Measurements from ENCODE around the gene IFIT2. TPM values are rescaled to one million over a fixed set of nuclear protein-coding genes. Genes with fewer than 3 reads are reported as not detected.
"Not testable (repeated sequence)": the region's sequence is repeated elsewhere in the genome, so short reads cannot be mapped to it uniquely, and the experiment has no call there.

IFIT2 gene
- polyA plus RNA-seq, 3 donors: 9.7 to 25.2 (median 15.5) TPM

DNA sequence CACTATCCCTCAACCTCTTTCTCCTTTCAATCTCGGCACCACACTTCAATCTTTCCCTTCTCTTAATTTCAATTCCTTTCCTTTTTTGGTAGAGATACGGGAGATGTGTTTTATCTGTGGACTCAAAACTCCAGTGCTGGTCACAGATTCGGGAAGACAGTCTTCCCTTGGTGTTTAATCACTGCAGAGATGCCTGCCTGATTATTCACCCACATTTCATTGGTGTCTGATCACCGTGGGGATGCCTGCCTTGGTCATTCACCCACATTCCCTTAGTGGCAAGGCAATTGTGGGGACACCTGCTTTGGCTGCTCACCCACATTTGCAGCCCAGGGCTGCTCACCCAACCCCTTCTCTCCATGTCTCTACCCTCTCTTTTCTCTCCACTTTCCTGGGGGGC is 16.5 kb upstream of the IFIT2 start:
- H3K27ac Mint-ChIP-seq; H3K9me3 ChIP-seq (replicated peaks in 1 of 2; ENCODE audit: control insufficient read depth in 1 of 2, insufficient read depth in 1 of 2, low read length in 2 of 2); H3K9me3 Mint-ChIP-seq; H3K79me2 ChIP-seq (ENCODE audit: insufficient read depth, low read length); H3K4me3 ChIP-seq (replicated peaks in 1 of 3; ENCODE audit: low read depth in 2 of 3, low read length in 3 of 3); H3K4me1 ChIP-seq (ENCODE audit: control insufficient read depth in 1 of 2, insufficient read depth in 2 of 2, low read length in 2 of 2); intact Hi-C loops (cut with micrococcal nuclease); H4K20me1 ChIP-seq (ENCODE audit: insufficient read depth, low read length); H2AFZ ChIP-seq (ENCODE audit: insufficient read depth, low read depth, low read length, poor library complexity, severe bottlenecking); H3K27ac ChIP-seq (ENCODE audit: low read depth in 1 of 2, low read length in 2 of 2); H3K4me2 ChIP-seq (replicated peaks; ENCODE audit: extremely low read depth, low read length, poor library complexity, severe bottlenecking); H3K36me3 ChIP-seq (replicated peaks in 1 of 2; ENCODE audit: control insufficient read depth in 1 of 2, insufficient read depth in 2 of 2, low read length in 2 of 2); H3K4me1 Mint-ChIP-seq; H3K36me3 Mint-ChIP-seq; H3K4me3 Mint-ChIP-seq; DNase-seq; H3K27me3 Mint-ChIP-seq (ENCODE audit: low read depth in 3 of 3); H3K27me3 ChIP-seq (ENCODE audit: control insufficient read depth in 2 of 2, insufficient read depth in 2 of 2, low read length in 2 of 2); H3K9ac ChIP-seq (ENCODE audit: insufficient read depth, low read length, poor library complexity, severe bottlenecking): not testable (repeated sequence)
- WGBS (ENCODE audit: insufficient coverage): 80% methylated on average over 2 of the region's 4 CpGs

DNA sequence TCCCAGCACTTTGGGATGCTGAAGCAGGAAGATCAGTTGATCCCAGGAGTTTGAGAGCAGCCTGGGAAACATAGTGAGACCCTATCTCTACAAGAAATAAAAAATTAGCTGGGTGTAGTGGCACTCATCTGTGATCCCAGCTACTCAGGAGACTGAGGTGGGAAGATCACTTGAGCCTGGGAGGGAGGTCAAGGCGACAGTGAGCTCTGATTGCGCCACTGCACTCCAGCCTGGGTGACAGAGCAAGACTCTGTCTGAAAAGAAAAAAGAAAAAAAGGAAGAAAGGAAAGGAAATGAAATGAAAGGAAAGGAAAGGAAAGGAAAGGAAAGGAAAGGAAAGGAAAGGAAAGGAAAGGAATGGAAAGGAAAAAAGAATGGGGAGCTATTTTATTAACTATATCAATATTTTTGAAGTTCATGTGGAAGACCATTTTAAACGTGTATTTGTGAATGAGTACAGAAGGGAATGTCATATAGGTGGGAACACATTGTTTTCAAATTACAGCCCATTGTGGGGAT is 7.1 kb upstream of the IFIT2 start:
- TF ChIP-seq, protein P1, sequence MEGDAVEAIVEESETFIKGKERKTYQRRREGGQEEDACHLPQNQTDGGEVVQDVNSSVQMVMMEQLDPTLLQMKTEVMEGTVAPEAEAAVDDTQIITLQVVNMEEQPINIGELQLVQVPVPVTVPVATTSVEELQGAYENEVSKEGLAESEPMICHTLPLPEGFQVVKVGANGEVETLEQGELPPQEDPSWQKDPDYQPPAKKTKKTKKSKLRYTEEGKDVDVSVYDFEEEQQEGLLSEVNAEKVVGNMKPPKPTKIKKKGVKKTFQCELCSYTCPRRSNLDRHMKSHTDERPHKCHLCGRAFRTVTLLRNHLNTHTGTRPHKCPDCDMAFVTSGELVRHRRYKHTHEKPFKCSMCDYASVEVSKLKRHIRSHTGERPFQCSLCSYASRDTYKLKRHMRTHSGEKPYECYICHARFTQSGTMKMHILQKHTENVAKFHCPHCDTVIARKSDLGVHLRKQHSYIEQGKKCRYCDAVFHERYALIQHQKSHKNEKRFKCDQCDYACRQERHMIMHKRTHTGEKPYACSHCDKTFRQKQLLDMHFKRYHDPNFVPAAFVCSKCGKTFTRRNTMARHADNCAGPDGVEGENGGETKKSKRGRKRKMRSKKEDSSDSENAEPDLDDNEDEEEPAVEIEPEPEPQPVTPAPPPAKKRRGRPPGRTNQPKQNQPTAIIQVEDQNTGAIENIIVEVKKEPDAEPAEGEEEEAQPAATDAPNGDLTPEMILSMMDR (IDR thresholded peaks at IDR 0.05): no peak
- Mint-ChIP-seq H3K27ac (peak overlapping the region; percentile 77 to 97 (median 90)), H3K4me1 (peaks cover 40% of the 10 kb centered on the region), H3K36me3 (no peaks in the 10 kb centered on the region), H3K27me3 (ENCODE audit: low read depth in 3 of 3) (peaks cover 0 to 3% (median 0%) of the 10 kb centered on the region in 3 donors), H3K9me3 (peaks cover 0 to 3% (median 1%) of the 10 kb centered on the region in 7 donors), H3K4me3 (peak overlapping the region in 1 of 2 donors; percentile 71)
- peak in 2 of 3 donors; percentile 29 to 34 for DNase-seq
- no peak overlapping the region for H2AFZ ChIP-seq (ENCODE audit: insufficient read depth, low read depth, low read length, poor library complexity, severe bottlenecking)
- H3K4me2 ChIP-seq (replicated peaks; ENCODE audit: extremely low read depth, low read length, poor library complexity, severe bottlenecking): peak overlapping the region; percentile 59
- H3K4me1 ChIP-seq (ENCODE audit: control insufficient read depth in 1 of 2, insufficient read depth in 2 of 2, low read length in 2 of 2): peaks cover 43 to 47% of the 10 kb centered on the region in 2 donors
- H3K36me3 ChIP-seq (replicated peaks in 1 of 2; ENCODE audit: control insufficient read depth in 1 of 2, insufficient read depth in 2 of 2, low read length in 2 of 2): no peaks in the 10 kb centered on the region
- 0% methylated on average over 1 of the region's 3 CpGs for WGBS (ENCODE audit: insufficient coverage)
- intact Hi-C loops (cut with micrococcal nuclease): no loop called here
- H3K9ac ChIP-seq (ENCODE audit: insufficient read depth, low read length, poor library complexity, severe bottlenecking): no peak overlapping the region
- H3K27ac ChIP-seq (ENCODE audit: low read depth in 1 of 2, low read length in 2 of 2): peak overlapping the region; percentile 17 to 90
- no peaks in the 10 kb centered on the region for H3K79me2 ChIP-seq (ENCODE audit: insufficient read depth, low read length)
- H3K27me3 ChIP-seq (ENCODE audit: control insufficient read depth in 2 of 2, insufficient read depth in 2 of 2, low read length in 2 of 2): no peaks in the 10 kb centered on the region
- no peak overlapping the region for H3K4me3 ChIP-seq (replicated peaks in 1 of 3; ENCODE audit: low read depth in 2 of 3, low read length in 3 of 3)
- no peaks in the 10 kb centered on the region for H4K20me1 ChIP-seq (ENCODE audit: insufficient read depth, low read length)
- H3K9me3 ChIP-seq (replicated peaks in 1 of 2; ENCODE audit: control insufficient read depth in 1 of 2, insufficient read depth in 1 of 2, low read length in 2 of 2): no peaks in the 10 kb centered on the region

Measured in CD14-positive monocyte (primary cell).